Panc1 (cell line): ENCODE results near the gene INSYN2B. TPM values are rescaled to one million over a fixed set of nuclear protein-coding genes. Genes with fewer than 3 reads are reported as not detected.
"Not testable (repeated sequence)": the region's sequence is repeated elsewhere in the genome, so short reads cannot be mapped to it uniquely, and the experiment has no call there.

ENCODE experiments used
- ATAC-seq: fragments of 200-7000 bp; cut with Tn5 transposase; 2 replicates; pipeline ENCODE4 v1.9.1; 2020; ENCODE audit warnings: mild to moderate bottlenecking, moderate library complexity
- BruUV-seq: library from RNA; stranded (reverse); fragments of 400-500 nt; replicated peaks from 2 replicates; lab custom pipeline; 2021; lab: Mats Ljungman, UMichigan
- CTCF ChIA-PET: fragments of 300-600 bp; sonication (Branson Sonifier 250); formaldehyde crosslinking; loops from one replicate; lab custom pipeline; 2022; ENCODE audit warnings: antibody characterized with exemption; lab: Charles Lee
- POLR2A ChIA-PET: fragments of 300-600 bp; sonication (Branson Sonifier 250); formaldehyde crosslinking; loops from one replicate; lab custom pipeline; 2022; ENCODE audit warnings: antibody characterized with exemption; lab: Charles Lee
- DNase-seq: peaks from one replicate; pipeline ENCODE4 v3.0.0-alpha.2; 2010; ENCODE audit warnings: low read depth, low spot score
- H3K27ac ChIP-seq: 2 replicates; pipeline ENCODE4 v1.5.1; 2011; ENCODE audit warnings: mild to moderate bottlenecking, low read length, inconsistent platforms
- H3K27me3 ChIP-seq: fragments of 200-500 bp; sonication (Bioruptor generic); 2 replicates; pipeline ENCODE4 v1.6.0; 2014; ENCODE audit warnings: low read length, inconsistent platforms; ENCODE audit not compliant: control insufficient read depth, insufficient read depth
- H3K36me3 ChIP-seq: fragments of 200-500 bp; sonication (Bioruptor generic); 2 replicates; pipeline ENCODE4 v1.5.1; 2014; ENCODE audit warnings: inconsistent platforms, mild to moderate bottlenecking, low read length, moderate library complexity; ENCODE audit not compliant: control insufficient read depth, insufficient read depth
- H3K4me1 ChIP-seq: 2 replicates; pipeline ENCODE4 v1.5.1; 2011; ENCODE audit warnings: inconsistent platforms, mild to moderate bottlenecking, low read length, moderate library complexity; ENCODE audit not compliant: control insufficient read depth, insufficient read depth
- H3K4me3 ChIP-seq, 2 experiments: 2 replicates each; pipeline ENCODE4 v1.5.1; 2011 to 2012; ENCODE audit warnings: low read depth in 2 of 2, low read length in 2 of 2, mild to moderate bottlenecking in 2 of 2, inconsistent platforms in 1 of 2, moderate library complexity in 1 of 2
- H3K9me3 ChIP-seq: fragments of 200-500 bp; sonication (Bioruptor generic); 2 replicates; pipeline ENCODE4 v1.5.1; 2014; ENCODE audit warnings: low read depth, mild to moderate bottlenecking, inconsistent platforms, low read length, moderate library complexity; ENCODE audit not compliant: control insufficient read depth, insufficient read depth
- POLR2AphosphoS5 ChIP-seq: IDR thresholded peaks from 2 replicates; pipeline ENCODE4 v1.6.1; 2012; ENCODE audit warnings: mild to moderate bottlenecking, low read depth, low read length, moderate library complexity
- SIN3A ChIP-seq: IDR thresholded peaks from 2 replicates; pipeline ENCODE4 v1.6.1; 2012; ENCODE audit warnings: low read depth, mild to moderate bottlenecking, low read length, moderate library complexity, borderline replicate concordance; ENCODE audit not compliant: insufficient read depth
- TCF7L2 ChIP-seq: IDR thresholded peaks from 2 replicates; pipeline ENCODE4 v1.6.1; 2011; ENCODE audit warnings: mild to moderate bottlenecking, low read depth, low read length, inconsistent platforms
- in situ Hi-C: cut with HindIII; loops from 2 replicates; pipeline ENCODE4 v1.10.0; 2016; ENCODE audit warnings: low sequenced_read_pairs, low pct_unique_long_range_greater_than_20kb
- intact Hi-C: fragments of 100-400 bp; cut with micrococcal nuclease; formaldehyde crosslinking; loops from one replicate; pipeline ENCODE4 v1.10.0; 2022; ENCODE audit not compliant: unreplicated experiment
- total RNA-seq: library from RNA; stranded (reverse); gene quantifications from one replicate; pipeline ENCODE4 v1.2.1, GENCODE V29; 2021; ENCODE audit not compliant: unreplicated experiment
- TF ChIP-seq, protein P1 (sequence below), 2 experiments: IDR thresholded peaks; 2 replicates each; pipeline ENCODE4 v1.6.1; 2011 to 2012; ENCODE audit warnings: low read depth in 2 of 2, control low read depth in 1 of 2, low read length in 1 of 2, mild to moderate bottlenecking in 1 of 2, moderate library complexity in 1 of 2; ENCODE audit not compliant: insufficient read depth in 1 of 2
- TF ChIP-seq, protein P2 (sequence below): fragments of 450-650 bp; IDR thresholded peaks from 2 replicates; pipeline ENCODE4 v1.5.1; 2017; ENCODE audit warnings: mild to moderate bottlenecking

Gene INSYN2B
- total RNA-seq, 1 experiment from 2014 or later: 0.28 TPM

DNA sequence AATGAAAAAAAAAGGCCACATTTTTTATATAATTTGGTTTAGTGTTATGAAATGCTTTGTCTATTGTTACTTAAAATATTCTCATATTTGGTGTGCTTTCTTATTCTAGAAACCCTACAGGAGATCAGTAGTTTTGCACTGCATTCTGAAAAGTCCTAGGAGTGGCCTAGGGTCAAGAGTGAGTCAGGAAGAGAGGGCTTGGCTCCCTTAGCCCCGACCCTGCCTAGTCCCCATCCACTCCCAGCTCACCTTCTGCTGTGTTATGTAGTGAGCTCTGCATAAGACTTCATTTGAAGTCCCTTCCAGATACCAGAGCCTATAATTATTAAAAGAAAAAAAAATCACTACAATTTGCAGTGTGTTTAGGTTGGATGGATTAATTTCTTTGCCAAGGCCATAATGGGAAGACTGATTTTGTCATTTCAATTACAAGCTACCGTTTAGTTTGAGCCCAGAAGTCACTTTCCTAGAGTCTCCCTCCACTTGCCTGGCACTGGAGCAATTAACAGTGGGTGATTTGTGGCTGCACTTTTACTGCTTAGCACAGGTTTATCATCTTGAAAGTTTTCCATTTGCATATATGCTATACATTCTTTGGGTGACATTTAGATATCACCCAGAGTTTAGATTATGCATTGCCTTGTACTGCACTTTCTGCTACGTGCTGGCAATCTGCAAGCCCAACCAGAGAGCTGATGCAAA is 143.3 kb downstream of the INSYN2B start:
- H3K36me3 ChIP-seq: no peaks in the 10 kb centered on the region
- no peak overlapping the region for H3K4me3 ChIP-seq
- no peaks in the 10 kb centered on the region for H3K4me1 ChIP-seq
- H3K27ac ChIP-seq: no peak overlapping the region
- no TSS peak for BruUV-seq
- CTCF ChIA-PET: no interaction called here
- DNase-seq (no peak), ATAC-seq (no peak)
- TF ChIP-seq SIN3A: no peak
- TF ChIP-seq, protein P1, sequence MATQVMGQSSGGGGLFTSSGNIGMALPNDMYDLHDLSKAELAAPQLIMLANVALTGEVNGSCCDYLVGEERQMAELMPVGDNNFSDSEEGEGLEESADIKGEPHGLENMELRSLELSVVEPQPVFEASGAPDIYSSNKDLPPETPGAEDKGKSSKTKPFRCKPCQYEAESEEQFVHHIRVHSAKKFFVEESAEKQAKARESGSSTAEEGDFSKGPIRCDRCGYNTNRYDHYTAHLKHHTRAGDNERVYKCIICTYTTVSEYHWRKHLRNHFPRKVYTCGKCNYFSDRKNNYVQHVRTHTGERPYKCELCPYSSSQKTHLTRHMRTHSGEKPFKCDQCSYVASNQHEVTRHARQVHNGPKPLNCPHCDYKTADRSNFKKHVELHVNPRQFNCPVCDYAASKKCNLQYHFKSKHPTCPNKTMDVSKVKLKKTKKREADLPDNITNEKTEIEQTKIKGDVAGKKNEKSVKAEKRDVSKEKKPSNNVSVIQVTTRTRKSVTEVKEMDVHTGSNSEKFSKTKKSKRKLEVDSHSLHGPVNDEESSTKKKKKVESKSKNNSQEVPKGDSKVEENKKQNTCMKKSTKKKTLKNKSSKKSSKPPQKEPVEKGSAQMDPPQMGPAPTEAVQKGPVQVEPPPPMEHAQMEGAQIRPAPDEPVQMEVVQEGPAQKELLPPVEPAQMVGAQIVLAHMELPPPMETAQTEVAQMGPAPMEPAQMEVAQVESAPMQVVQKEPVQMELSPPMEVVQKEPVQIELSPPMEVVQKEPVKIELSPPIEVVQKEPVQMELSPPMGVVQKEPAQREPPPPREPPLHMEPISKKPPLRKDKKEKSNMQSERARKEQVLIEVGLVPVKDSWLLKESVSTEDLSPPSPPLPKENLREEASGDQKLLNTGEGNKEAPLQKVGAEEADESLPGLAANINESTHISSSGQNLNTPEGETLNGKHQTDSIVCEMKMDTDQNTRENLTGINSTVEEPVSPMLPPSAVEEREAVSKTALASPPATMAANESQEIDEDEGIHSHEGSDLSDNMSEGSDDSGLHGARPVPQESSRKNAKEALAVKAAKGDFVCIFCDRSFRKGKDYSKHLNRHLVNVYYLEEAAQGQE (IDR thresholded peaks at IDR 0.05; ENCODE audit: insufficient read depth in 1 of 2, low read depth in 2 of 2, low read length in 1 of 2): no peak
- TF ChIP-seq POLR2AphosphoS5: no peak
- TF ChIP-seq TCF7L2: no peak
- TF ChIP-seq, protein P2, sequence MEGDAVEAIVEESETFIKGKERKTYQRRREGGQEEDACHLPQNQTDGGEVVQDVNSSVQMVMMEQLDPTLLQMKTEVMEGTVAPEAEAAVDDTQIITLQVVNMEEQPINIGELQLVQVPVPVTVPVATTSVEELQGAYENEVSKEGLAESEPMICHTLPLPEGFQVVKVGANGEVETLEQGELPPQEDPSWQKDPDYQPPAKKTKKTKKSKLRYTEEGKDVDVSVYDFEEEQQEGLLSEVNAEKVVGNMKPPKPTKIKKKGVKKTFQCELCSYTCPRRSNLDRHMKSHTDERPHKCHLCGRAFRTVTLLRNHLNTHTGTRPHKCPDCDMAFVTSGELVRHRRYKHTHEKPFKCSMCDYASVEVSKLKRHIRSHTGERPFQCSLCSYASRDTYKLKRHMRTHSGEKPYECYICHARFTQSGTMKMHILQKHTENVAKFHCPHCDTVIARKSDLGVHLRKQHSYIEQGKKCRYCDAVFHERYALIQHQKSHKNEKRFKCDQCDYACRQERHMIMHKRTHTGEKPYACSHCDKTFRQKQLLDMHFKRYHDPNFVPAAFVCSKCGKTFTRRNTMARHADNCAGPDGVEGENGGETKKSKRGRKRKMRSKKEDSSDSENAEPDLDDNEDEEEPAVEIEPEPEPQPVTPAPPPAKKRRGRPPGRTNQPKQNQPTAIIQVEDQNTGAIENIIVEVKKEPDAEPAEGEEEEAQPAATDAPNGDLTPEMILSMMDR: no peak
- H3K27me3 ChIP-seq: no peaks in the 10 kb centered on the region
- H3K9me3 ChIP-seq: no peaks in the 10 kb centered on the region
- intact Hi-C loops (no loop called here), in situ Hi-C loops (no loop called here)
- POLR2A ChIA-PET: no interaction called here

DNA sequence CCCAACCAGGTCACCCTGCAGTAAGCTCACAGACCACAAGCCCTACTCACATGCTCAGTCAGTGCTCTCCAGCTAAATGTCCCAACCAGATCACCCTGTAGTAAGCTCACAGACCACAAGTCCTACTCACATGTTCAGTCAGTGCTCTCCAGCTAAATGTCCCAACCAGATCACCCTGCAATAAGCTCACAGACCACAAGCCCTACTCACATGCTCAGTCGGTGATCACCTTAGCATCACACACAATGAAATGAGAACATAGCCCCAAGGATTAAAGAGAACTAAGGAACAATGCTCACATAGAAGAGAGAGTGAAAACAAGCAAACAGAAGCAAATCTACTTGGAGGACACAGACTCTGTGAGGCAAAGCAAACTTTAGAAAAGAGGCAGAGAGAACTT is 145.8 kb downstream of the INSYN2B start:
- H3K27me3 ChIP-seq, in situ Hi-C loops, H3K9me3 ChIP-seq, CTCF ChIA-PET, ATAC-seq, H3K27ac ChIP-seq, H3K4me3 ChIP-seq, DNase-seq, BruUV-seq, POLR2A ChIA-PET, H3K36me3 ChIP-seq, H3K4me1 ChIP-seq, intact Hi-C loops: not testable (repeated sequence)

DNA sequence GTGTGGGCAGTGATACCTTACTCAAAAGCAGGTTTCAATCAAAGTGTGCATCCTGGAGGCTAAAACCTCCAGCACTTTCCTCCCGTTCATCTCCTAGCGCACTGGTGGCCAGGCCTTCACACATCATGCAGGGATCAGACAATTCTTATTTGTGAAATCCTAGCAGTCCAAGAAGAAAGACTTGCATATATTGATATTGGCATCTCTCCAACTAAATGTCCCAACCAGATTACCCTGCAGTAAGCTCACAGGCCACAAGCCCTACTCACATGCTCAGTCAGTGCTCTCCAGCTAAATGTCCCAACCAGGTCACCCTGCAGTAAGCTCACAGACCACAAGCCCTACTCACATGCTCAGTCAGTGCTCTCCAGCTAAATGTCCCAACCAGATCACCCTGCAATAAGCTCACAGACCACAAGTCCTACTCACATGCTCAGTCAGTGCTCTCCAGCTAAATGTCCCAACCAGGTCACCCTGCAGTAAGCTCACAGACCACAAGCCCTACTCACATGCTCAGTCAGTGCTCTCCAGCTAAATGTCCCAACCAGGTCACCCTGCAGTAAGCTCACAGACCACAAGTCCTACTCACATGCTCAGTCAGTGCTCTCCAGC is 146.5 kb downstream of the INSYN2B start:
- BruUV-seq, in situ Hi-C loops, H3K9me3 ChIP-seq, intact Hi-C loops, H3K4me1 ChIP-seq, H3K4me3 ChIP-seq, CTCF ChIA-PET, ATAC-seq, H3K36me3 ChIP-seq, H3K27ac ChIP-seq, DNase-seq, H3K27me3 ChIP-seq, POLR2A ChIA-PET: not testable (repeated sequence)
